Measurements from ENCODE around the gene ASAP3.

ASAP3 gene

GRCh38 chr1:23449958-23450357, 34.0 kb downstream of the ASAP3 start:
- TF ChIP-seq, protein P1, sequence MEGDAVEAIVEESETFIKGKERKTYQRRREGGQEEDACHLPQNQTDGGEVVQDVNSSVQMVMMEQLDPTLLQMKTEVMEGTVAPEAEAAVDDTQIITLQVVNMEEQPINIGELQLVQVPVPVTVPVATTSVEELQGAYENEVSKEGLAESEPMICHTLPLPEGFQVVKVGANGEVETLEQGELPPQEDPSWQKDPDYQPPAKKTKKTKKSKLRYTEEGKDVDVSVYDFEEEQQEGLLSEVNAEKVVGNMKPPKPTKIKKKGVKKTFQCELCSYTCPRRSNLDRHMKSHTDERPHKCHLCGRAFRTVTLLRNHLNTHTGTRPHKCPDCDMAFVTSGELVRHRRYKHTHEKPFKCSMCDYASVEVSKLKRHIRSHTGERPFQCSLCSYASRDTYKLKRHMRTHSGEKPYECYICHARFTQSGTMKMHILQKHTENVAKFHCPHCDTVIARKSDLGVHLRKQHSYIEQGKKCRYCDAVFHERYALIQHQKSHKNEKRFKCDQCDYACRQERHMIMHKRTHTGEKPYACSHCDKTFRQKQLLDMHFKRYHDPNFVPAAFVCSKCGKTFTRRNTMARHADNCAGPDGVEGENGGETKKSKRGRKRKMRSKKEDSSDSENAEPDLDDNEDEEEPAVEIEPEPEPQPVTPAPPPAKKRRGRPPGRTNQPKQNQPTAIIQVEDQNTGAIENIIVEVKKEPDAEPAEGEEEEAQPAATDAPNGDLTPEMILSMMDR (IDR thresholded peaks at IDR 0.05; ENCODE audit: low read depth, low read length, missing control alignments), result no peak
- DNase-seq (ENCODE audit: extremely low read depth, low read depth), result no peak

DNA sequence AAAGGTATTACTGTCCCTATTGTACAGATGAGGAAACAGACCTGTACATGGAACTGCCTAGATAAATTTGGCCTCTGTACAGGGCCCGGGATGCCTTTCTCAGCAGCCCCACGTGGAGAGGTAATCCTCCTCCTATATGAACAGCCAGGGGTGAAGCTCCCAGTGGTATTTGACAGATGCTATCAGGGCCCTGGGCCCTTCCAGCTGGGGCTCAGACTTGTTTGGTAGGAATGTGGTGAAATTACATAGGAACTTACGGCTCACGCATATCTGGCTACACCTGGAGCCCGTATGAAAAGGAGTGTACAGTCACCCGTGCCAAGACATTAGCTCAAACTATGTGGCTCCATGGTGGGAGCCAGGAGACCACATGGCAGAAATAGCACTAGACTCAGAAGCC, 34.7 kb downstream of the ASAP3 start:
- no peak for DNase-seq (ENCODE audit: extremely low read depth, low read depth)
- no peak overlapping the region for H3K4me3 ChIP-seq (replicated peaks; ENCODE audit: low read depth, low read length)
- TF ChIP-seq, protein P1 (IDR thresholded peaks at IDR 0.05; ENCODE audit: low read depth, low read length, missing control alignments), result no peak

More at GRCh38 chr1:23449958-23450357, 34.0 kb downstream of the ASAP3 start:
- H3K4me3 ChIP-seq (replicated peaks; ENCODE audit: low read depth, low read length), result no peak overlapping the region

DNA sequence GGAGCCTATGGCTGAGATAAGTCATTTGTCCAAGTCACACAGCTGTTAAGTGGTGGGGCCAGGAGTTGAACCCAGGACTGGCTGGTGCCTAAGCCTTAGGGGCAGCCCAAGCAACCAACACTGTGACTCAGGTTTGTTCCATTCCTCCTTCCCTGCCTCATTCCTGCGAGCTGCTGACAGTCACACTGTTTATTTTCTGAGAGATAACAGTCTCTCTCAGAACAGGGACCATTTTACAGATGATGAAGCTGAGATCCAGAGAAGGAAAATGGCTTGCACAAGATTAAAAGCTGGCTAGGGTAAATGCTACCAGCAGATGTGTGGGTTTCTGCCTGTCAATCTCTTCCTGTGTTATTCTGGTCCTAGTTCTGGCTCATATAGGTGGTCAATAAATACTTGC, 35.1 kb downstream of the ASAP3 start:
- TF ChIP-seq, protein P1 (IDR thresholded peaks at IDR 0.05; ENCODE audit: low read depth, low read length, missing control alignments), result no peak
- no peak for DNase-seq (ENCODE audit: extremely low read depth, low read depth)

DNA sequence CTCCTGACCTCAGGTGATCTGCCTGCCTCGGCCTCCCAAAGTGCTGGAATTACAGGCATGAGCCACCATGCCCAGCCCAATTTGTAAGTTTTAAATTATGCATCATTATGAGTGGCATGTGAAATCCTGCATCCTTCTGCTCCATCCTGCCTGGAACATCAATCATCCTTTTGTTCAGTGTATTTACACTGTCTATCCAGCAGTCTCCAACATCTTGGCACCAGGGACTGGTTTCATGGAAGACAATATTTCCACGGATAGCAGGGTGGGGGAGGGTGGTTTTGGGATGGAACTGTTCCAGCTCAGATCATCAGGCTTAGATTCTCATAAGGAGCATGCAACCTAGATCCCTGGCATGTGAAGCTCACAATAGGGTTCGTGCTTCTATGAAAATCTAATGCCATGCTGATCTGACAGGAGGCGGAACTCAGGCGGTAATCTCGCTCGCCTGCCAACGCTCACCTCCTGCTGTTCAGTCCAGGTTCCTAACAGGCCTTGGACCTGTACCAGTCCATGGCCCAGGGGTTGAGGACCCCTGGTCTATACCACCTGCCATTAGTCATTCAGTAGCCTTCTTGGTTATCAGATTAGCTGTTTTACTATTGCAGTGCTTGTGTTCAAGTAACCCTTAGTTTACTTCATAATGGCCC, 37.2 kb downstream of the ASAP3 start:
- H3K4me3 ChIP-seq (replicated peaks; ENCODE audit: low read depth, low read length), result no peak overlapping the region
- TF ChIP-seq, protein P1 (IDR thresholded peaks at IDR 0.05; ENCODE audit: low read depth, low read length, missing control alignments), result no peak
- no peak for DNase-seq (ENCODE audit: extremely low read depth, low read depth)

More for the DNA sequence above, 35.1 kb downstream of the ASAP3 start:
- H3K4me3 ChIP-seq (replicated peaks; ENCODE audit: low read depth, low read length), result no peak overlapping the region

GRCh38 chr1:23444596-23445390, 39.2 kb downstream of the ASAP3 start:
- TF ChIP-seq, protein P1 (IDR thresholded peaks at IDR 0.05; ENCODE audit: low read depth, low read length, missing control alignments), result no peak
- DNase-seq (ENCODE audit: extremely low read depth, low read depth), result no peak
- no peak overlapping the region for H3K4me3 ChIP-seq (replicated peaks; ENCODE audit: low read depth, low read length)

GRCh38 chr1:23444104-23444533, 39.9 kb downstream of the ASAP3 start:
- DNase-seq (ENCODE audit: extremely low read depth, low read depth), result no peak
- no peak overlapping the region for H3K4me3 ChIP-seq (replicated peaks; ENCODE audit: low read depth, low read length)
- TF ChIP-seq, protein P1 (IDR thresholded peaks at IDR 0.05; ENCODE audit: low read depth, low read length, missing control alignments), result no peak
